ENCODE data around the gene SIAH1. TPM values are rescaled to one million over a fixed set of nuclear protein-coding genes. Genes with fewer than 3 reads are reported as not detected.
A peak's percentile ranks its signal among the peaks of the same experiment; 100 is the strongest.

SIAH1 gene
- total and polyA plus RNA-seq, 9 of the 15 experiments (the other 6 are each of a cell fraction or from before 2014, with no cell fraction given), result 4.1 to 14.3 (median 12.5) TPM

DNA sequence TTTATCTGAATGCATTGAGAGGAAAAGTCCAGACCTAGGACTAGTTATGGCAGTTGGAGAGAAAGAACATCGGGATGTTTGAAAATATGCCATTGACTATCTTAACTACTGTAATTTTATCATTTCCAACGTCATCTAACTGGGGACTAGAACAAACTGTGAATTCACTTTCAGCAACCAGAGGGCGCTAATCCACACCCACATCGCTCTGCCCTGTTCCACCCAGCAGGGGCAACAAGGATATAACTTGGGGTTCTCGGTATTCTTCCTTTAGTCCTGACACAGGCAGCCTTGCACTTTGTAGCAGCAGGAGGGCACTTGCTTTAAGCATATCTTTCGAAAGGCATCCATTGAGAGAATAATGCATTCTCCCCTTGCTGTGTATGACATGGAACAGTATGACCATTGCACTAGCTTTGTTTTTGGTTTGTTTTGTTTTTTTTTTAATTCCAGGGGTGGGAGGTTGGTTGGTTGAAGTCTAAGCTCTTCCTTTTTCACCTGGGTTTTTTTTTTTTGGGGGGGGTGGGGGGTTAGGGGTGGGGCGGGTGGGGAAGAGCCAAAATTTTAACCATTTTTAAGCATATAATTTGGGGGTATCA is 31.5 kb downstream of the SIAH1 start (continued):
- TF ChIP-seq, protein P1, sequence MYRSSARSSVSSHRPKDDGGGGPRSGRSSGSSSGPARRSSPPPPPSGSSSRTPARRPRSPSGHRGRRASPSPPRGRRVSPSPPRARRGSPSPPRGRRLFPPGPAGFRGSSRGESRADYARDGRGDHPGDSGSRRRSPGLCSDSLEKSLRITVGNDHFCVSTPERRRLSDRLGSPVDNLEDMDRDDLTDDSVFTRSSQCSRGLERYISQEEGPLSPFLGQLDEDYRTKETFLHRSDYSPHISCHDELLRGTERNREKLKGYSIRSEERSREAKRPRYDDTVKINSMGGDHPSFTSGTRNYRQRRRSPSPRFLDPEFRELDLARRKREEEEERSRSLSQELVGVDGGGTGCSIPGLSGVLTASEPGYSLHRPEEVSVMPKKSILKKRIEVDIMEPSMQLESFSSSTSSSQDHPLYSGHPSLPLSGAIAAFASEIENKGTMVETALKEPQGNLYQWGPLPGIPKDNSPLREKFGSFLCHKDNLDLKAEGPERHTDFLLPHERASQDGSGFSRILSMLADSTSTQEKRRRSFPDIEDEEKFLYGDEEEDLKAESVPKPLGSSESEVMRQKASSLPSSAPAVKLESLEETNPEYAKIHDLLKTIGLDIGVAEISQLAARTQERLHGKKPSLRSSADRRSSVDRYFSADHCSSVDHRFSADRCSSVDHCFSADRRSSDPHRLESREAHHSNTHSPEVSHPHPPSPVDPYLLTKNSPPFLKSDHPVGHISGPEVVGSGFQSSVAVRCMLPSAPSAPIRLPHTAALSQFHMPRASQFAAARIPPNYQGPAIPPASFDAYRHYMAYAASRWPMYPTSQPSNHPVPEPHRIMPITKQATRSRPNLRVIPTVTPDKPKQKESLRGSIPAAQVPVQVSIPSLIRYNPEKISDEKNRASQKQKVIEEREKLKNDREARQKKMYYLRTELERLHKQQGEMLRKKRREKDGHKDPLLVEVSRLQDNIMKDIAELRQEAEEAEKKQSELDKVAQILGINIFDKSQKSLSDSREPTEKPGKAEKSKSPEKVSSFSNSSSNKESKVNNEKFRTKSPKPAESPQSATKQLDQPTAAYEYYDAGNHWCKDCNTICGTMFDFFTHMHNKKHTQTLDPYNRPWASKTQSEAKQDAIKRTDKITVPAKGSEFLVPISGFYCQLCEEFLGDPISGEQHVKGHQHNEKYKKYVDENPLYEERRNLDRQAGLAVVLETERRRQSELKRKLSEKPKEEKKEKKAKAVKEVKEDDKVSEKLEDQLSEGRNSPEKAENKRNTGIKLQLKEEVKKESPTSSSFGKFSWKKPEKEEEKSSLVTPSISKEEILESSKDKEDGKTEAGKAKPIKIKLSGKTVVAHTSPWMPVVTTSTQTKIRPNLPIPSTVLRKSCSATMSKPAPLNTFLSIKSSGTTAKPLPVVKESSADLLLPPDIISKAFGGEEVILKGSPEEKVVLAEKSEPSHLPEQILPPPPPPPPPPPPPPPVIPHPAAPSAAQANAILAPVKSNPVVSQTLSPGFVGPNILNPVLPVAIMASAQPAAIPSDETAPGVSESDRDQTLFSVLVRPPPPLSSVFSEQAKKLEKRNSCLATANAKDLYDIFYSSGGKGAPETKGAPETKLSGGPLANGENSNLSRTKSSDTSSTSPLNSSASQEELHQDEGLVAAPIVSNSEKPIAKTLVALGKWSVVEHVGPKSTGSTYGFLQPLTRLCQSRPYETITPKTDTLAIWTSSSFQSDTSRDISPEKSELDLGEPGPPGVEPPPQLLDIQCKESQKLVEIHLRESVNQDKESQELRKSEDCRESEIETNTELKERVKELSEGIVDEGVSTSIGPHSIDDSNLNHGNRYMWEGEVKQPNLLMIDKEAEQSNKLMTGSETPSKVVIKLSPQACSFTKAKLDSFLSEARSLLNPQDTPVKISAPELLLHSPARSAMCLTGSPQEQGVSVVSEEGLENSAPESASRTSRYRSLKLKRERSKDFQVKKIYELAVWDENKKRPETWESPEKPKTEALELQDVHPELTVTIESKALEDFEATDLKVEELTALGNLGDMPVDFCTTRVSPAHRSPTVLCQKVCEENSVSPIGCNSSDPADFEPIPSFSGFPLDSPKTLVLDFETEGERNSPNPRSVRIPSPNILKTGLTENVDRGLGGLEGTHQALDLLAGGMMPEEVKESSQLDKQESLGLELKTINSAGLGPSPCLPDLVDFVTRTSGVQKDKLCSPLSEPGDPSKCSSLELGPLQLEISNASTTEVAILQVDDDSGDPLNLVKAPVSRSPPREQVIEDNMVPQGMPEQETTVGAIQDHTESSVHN (IDR thresholded peaks at IDR 0.05; ENCODE audit: borderline replicate concordance in 1 of 2, low read depth in 1 of 2), result no peak
- TF ChIP-seq, protein P2, sequence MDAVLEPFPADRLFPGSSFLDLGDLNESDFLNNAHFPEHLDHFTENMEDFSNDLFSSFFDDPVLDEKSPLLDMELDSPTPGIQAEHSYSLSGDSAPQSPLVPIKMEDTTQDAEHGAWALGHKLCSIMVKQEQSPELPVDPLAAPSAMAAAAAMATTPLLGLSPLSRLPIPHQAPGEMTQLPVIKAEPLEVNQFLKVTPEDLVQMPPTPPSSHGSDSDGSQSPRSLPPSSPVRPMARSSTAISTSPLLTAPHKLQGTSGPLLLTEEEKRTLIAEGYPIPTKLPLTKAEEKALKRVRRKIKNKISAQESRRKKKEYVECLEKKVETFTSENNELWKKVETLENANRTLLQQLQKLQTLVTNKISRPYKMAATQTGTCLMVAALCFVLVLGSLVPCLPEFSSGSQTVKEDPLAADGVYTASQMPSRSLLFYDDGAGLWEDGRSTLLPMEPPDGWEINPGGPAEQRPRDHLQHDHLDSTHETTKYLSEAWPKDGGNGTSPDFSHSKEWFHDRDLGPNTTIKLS (IDR thresholded peaks at IDR 0.05; ENCODE audit: borderline replicate concordance, low read depth), result 0 out of 2 replicates have a peak, but pooled peaks have one; percentile 35
- TF ChIP-seq POLR2AphosphoS5 (IDR thresholded peaks at IDR 0.05; ENCODE audit: control insufficient read depth, insufficient read depth, low read depth, low read length) (peak; percentile 47; the same call in 1 of the 2 replicates), TBP (optimal IDR thresholded peaks at IDR 0.05; ENCODE audit: low read depth, low read length) (peak; percentile 19), ZNF217 (CRISPR knock-in tag; IDR thresholded peaks at IDR 0.05) (no peak), TAF1 (IDR thresholded peaks at IDR 0.05; ENCODE audit: control insufficient read depth, extremely low read depth, insufficient read depth, low read length, severe bottlenecking) (no peak), ZNF778 (CRISPR knock-in tag; IDR thresholded peaks at IDR 0.05) (no peak), L3MBTL2 (IDR thresholded peaks at IDR 0.05) (peak; percentile 32; the same call in 1 of the 2 replicates)

All from K562 (cell line).